HT-29 (cell line): ENCODE data around the gene IFRD2. TPM values are rescaled to one million over a fixed set of nuclear protein-coding genes. Genes with fewer than 3 reads are reported as not detected.
A peak's percentile ranks its signal among the peaks of the same experiment; 100 is the strongest.

Source experiments
- DNase-seq: peaks from one replicate; pipeline ENCODE4 v3.0.0-alpha.2; 2015; ENCODE audit warnings: low spot score
- total RNA-seq: library from RNA; depleted of rRNA; stranded (reverse); fragments of >200 nt; shearing (Covaris generic); gene quantifications from 2 replicates; pipeline ENCODE4 v1.2.3, GENCODE V29; 2014

The IFRD2 gene
- total RNA-seq, 1 experiment from 2014 or later: 177 TPM

DNA sequence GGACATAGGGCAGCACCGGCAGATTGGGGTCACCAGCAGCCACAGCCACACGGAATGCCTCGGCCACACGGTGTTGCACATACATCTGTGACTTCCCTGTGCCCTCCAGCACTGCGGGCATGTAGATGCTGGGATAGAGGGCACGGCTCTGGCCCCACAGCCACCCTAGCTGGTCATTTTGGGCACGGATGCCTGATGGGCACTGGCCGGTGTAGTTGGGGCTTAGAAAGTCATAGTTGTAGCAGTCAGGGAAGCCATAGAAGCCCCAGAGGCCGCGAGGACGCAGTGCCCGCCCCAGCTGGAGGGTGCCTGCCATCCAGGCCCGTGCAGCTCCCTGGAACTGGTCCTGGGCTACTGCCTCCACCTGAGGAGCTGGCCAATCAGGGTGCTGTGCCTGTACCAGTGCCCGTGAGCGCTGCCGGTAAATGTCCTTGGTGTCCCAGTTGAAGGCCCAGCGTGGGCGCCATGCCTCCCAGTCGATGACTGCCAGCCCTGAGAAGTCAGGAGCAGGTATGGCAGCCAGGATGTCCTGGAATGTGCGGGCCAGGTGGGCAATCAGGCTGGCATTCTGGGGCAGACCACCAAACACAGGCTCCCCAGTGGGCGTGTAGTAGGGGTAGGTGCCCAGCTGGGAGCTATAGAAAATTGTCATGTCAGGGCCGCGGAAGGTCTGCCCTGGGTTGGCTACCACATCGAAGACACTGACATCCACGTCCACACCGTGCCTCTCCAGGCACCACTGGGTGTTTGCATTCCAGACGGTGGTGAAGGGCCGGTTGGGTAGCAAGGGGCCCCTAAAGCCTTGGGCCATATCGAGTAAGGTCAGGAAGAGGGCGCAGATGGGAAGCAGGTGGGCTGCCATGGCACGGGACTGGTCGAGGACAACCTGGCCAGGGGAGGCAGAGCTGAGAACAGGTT lies 10.1 kb upstream of the IFRD2 start:
- DNase-seq: no peak

DNA sequence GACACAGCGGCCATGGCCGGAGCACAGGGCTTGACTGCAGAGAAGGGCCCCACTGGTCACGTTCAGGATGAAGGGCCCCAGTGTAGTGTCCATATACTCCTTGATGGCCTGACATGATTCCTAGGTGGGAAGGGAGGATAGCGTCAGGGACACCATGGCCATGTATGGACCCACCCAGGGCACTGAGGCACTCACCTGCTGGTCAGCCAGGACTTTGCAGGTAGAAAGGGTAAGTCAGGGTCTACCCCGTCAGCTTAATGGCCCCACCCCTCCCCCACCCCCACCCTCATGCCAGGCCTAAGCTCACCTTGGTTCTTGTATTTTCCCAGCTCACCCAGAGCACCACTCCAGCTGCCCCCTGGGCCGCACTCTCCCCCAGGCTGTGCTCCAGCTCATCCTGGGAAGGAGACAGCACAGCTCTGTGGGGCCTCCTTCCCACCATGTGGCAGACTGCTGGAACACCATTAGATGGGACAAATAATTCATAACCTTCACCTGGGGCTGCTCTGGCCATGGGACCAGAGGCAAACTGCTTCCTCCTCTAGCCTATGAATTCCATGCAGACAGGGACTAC lies 8.5 kb upstream of the IFRD2 start:
- no peak for DNase-seq

- peak; percentile 28 for DNase-seq
Observed at GRCh38 chr3:50299929-50300680, 7.9 kb upstream of the IFRD2 start.

DNA sequence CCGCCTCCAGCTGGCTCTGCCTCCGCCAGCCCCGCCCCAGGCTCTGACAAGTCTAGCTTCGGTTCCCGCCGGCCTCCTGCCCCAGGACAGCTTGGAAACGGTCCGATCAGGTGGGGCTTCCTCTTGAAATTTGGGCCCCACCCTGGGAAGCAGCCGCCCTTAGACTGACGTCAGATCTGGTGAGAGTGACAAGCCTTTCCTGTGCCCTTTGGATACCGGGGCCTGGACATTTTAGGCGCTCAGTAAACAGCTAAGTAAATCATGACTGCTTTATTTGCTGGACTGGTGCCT lies 7.4 kb upstream of the IFRD2 start:
- no peak for DNase-seq

DNA sequence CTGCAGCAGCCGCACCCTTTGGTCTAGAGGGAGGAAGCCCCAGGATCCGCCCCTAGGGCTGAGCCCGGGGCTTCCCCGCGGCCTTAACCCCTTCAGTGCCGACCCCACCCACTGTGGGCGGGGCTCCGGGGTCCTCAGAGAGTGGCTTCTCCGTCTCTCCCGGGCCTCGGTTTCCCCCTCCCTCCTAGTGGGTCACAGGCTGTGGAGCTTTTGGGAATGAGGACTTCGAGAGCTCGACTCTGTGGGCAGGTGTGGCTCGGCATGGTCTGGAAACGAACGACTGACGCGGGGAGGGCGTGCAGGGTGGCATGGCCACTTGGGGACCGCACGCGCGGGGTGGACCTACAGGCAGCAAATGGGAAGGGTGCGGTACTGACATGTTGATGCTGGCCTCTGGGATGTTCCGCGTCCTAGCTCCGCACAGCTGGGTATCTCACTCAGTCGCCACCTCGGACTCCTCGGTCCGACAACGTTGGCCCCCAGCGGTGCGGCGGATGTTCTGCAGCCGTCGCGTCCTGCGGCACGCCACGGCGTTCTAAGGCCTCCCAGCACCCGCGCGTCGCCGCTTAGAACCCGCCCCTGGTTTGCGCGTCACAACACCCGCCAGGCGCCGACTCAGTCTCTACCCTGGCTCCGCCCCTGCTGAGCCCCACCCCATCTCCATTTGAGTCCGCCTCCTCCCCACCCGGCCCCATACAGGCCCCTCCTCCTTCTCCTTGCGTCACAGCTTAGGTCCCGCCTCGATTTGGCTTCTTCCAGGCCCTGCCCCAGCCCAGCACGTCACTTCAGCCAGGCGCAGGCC lies 6.8 kb upstream of the IFRD2 start, which contains the start of the genes HYAL3 and NAA80:
HYAL3 (minus strand) TSS at position 570 of the 802 bp plus-strand sequence. CDS start 3,803 bp downstream, outside the sequence.
NAA80 (minus strand) TSS at position 570 of the 802 bp plus-strand sequence. CDS start 1,942 bp downstream, outside the sequence.
- peak; percentile 96 for DNase-seq

- no peak for DNase-seq
Observed at GRCh38 chr3:50297896-50298725, 5.9 kb upstream of the IFRD2 start.

GRCh38 chr3:50297384-50297775 lies 5.2 kb upstream of the IFRD2 start:
- no peak for DNase-seq

DNA sequence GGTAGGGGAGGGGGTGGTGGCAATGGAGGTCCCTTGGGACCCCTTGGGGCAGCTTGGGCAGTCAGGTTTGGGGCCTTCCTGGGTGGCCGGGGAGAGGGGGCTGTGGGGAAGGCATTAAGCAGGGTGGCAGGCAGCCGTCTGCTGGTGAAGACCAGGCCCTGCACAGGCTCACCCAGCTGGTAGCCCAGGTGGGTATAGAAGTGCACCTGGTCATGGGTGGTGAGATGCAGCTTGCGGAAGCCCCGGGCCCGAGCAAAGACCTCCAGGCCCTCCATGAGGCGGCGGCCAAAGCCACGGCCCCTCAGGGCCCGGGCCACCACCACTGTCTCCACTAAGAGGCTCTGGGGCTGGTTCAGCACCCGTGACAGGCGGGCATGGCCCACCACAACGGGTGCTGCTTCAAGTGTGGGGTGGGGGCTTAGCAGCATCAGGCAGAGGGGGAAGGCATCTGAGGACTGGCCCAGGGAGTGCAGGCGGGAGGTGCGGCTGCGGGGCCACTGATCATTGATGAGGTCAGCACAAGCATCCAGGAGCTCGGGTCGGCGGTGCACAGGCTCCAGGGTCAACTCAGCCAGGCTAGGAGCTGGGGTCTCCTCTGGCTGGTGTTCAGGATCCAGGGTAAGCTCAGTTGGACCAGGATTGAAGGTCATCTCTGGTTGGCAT lies 4.6 kb upstream of the IFRD2 start:
- DNase-seq: no peak

GRCh38 chr3:50295553-50296431 lies 3.6 kb upstream of the IFRD2 start:
- no peak for DNase-seq

DNA sequence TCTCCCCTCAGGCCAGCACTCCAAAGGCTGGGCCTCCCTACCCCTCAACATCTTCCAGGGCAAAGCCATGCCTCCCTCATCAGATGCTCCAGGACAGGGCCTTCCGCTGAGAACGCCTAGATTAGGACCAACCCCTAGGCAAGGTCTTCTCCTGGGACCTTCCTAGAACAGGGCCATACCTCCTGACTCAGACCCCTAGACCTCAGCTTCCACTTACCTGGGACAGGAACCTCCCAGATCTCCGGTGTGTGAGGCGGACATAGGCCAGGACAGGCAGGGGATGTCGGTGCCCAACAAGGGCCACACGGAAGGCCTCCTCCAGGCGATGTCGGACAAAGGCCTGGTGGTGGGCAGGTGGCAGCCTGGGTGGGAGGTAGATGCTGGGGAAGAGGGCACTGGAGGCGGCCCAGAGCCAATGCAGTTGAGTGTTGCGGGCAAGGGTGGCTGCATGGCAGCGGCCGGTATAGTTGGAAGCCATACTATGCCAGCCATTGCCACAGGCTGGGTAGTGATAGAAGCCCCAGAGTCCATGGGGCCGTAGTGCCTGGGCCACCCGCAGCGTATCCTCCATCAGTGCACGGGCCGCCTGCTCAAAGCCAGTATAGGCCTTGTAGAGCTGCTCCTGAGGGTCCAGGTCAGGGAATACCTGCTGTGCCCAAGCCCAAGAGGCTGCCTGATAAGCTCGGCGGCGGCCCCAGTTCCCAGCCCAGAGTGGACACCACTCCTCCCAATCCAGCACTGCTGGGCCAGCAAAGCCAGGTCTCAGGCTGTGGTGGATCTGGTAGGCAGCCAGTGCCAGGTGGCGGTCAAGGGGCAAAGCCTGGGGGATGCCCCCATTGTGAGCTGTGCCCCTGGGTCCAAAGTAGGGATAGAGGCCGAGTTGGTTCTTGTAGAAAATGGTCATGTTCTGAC lies 2.5 kb upstream of the IFRD2 start:
- DNase-seq: no peak

DNA sequence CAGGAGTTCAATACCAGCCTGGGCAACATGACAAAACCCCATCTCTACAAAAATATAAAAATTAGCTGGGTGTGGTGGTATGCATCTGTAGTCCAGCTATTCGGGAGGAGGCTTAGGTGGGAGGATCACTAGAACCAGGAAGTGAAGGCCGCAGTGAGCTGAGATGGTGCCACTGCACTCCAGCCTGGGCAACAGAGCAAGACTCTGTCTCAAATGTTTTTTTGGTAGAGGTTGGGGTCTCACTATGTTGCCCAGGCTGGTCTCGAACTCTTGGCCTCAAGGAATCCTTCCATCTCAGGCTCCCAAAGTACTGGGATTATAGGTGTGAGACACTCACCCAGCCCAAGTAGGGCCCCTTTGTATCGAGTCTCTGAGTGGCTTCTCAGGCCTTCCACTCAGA lies 1.9 kb upstream of the IFRD2 start:
- DNase-seq: no peak

DNA sequence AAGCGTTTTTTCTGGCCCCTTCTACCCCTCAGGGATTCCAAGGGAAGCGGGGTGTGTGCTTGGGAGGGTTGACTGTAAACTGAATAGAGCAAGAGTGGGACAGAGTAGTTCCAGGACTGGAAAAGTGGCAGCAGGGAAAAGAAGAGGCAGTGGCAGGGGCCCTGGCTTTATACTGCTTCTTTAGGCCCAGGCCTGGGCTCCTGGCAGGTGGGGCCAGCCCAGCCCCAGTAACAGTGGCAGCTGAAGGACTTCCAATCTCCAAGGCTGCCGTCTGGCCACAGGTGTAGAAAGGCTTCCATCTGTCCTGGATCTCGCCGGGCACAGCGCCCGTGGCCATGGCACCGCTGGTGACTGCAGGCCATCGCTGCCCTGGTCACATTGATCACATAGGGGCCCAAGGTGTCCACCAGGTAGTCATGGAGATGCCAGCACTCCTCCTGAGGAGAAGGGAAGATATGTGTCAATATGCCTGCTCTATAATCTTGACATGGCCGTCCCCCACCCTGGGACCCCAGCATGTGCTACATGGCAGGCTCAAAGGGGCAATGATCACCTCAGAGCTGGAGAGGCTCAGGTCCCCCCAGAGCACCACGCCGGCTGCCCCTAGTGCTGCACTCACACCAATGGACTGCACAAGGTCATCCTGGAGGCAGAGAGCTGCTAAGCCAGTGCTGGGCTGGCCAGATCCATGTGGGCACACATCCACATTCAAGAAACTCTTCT lies 1.0 kb upstream of the IFRD2 start:
- DNase-seq: no peak

DNA sequence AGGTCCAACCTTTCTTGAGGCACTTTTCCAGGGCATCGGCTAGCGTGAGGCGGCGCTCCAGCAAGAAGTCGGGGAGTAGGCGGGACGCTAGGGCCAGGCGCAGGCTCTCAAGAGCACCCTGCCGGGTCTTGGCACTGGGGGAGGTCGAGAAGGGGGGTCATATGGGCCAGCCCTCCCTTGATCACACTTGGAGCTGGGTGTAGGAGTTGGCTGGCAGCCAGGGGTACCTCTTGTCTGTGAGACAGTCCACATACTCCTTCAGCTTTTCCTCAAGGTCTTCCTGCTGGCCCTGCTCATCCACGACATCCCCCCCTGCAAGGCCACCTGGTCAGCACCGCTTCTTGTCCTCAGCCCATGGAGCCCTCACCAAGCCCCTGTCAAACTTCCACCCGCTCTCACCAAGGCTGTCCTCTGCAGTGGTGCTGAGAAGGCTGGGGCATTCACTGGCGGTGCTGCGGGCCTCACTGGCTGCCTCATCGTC lies 2.0 kb downstream of the IFRD2 start:
- no peak for DNase-seq

DNA sequence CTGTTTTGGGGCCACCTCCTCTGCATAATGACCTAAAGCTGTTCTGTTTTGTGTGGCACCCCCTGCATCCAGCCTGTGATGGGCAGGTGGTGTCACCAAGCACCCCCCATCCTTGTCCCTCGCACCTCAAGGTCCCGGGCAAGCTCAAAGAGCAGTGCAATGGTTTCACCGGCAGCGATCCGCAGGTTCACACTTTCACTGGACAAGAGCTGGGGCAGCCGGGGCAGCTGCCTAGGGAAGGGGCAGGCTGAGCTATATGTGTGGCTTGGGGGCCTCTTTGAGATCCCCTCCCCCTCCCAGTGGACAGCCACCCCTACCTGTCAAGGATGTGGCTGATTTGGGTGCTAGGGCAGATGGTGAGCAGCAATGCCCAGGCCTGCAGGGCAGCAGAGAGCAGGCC lies 3.1 kb downstream of the IFRD2 start:
- no peak for DNase-seq

DNA sequence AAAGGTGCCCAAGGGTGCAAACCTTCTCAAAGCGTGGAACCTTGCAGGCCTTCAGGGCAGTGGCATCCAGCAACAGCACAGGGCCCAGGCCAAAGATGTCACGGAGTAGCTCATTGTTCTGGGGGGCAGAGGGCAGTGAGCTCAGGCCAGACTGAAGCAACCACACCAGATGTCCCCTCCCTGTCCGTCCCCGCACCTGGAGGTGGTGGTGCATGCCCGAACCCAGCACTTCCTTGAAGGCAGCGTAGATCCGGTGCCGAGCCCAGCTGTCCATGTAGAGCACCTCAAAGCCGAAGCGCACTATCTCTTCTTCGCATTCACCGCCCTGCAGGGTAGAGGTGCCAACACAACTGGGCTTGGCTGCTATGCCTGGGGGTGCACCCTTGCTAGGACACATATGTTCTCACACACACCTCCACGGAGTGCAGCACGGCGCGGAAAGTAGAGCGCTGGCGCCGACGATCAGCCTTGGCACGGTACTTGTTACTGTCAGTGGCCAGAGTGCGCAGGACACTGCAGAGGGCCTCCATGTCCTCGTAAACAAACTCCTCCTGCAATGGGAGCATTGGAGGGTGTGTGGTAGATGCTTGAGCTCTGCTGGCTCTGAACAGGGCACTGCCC lies 3.7 kb downstream of the IFRD2 start:
- no peak for DNase-seq

DNA sequence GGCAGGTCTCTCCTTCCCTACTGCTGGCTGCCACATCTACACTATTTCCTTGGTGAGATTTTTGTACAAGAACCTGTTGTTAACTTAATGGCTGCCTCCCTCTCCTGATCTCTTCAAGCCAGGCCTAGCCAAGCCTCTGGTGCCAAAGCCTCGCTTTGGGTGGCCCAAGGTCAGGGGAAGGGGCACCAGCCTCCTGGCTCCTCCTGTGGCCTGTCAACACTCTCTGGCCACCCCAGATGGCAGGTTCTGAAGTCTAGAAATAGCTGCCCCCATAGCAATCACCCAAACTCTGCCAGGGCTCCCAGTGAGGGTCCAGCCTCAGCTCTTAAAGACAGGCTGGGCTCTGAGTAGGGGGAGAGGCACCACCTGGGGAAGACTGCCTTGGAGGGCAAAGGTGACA lies 5.0 kb downstream of the IFRD2 start:
- DNase-seq: no peak
